Colonic mucosa (tissue), 4 donors: ENCODE results near the gene CLCN5. TPM values are rescaled to one million over a fixed set of nuclear protein-coding genes. Genes with fewer than 3 reads are reported as not detected.

ENCODE experiments used
- DNase-seq: peaks from one replicate; pipeline ENCODE4 v3.0.0-alpha.2; 2020
- H3K27ac ChIP-seq: fragments of 200-600 bp; one replicate; pipeline ENCODE4 v1.8.0; 2021
- H3K27me3 ChIP-seq: fragments of 200-600 bp; one replicate; pipeline ENCODE4 v1.8.0; 2021
- H3K36me3 ChIP-seq: fragments of 200-600 bp; one replicate; pipeline ENCODE4 v1.8.0; 2021
- H3K4me1 ChIP-seq: fragments of 200-600 bp; one replicate; pipeline ENCODE4 v1.8.0; 2021; ENCODE audit warnings: mild to moderate bottlenecking
- H3K4me3 ChIP-seq: fragments of 200-600 bp; one replicate; pipeline ENCODE4 v1.8.0; 2021
- H3K9ac ChIP-seq, 2 donors: one replicate each; pipeline ENCODE4 v1.7.0; 2013; ENCODE audit warnings: control low read depth in 2 of 2, low read depth in 2 of 2, low read length in 2 of 2
- H3K9me3 ChIP-seq: fragments of 200-600 bp; one replicate; pipeline ENCODE4 v1.8.0; 2021
- intact Hi-C: fragments of 100-400 bp; cut with DNase I; formaldehyde crosslinking; loops from one replicate; pipeline ENCODE4 v1.14.1; 2022
- total RNA-seq, 2 donors: library from RNA; stranded (reverse); fragmentation: NEBNext Ultra II Directional in 1 of 2; extraction: Animal tissue kit (Norgen Biotek cat#: 25700) in 1 of 2; gene quantifications; one replicate each; pipeline ENCODE4 v1.2.1, GENCODE V29; 2021
- TF ChIP-seq, protein P1 (sequence below): fragments of 200-600 bp; IDR thresholded peaks from one replicate; pipeline ENCODE4 v1.8.0; 2022; ENCODE audit warnings: antibody characterized with exemption, mild to moderate bottlenecking
- donor health status: healthy.
- donor health status: DM: no; HTN: no; CAD: no.
- donor health status: DM: no; HTN: no; CAD: no.

CLCN5 gene
- total RNA-seq, 2 donors from 2014 or later: 9.7 to 10.0 TPM

DNA sequence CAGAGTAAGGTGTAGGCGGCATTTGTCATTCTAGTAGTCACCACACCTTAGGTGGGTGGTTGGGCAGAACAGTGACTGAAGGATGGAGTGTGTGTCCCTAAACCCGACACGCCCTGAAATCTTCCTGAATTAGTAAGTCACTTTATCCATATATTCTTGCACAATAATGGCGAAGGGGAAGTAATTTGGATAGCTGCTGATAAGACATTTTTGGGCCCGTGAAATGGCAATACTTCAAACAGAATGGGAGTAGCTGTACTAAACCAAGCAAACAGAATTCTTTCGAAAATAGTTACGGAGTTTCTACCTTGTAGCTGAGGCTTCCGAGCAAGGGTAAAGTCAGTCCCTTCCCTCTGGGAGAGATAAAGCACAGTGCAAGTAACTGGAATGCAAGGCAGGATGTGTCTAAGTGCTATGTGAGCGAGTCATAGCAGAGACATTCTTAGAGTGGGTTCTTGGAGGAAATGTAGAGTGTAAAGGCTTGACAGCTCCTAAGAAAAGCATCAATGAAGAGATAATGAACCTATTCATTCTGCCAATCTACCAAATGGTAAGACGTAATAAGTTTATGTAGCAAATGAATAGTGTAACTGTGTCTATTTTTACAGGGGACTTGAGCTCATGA, 72.8 kb downstream of the CLCN5 start:
- H3K36me3 ChIP-seq: no peaks in the 10 kb centered on the region
- intact Hi-C loops: no loop called here
- no peaks in the 10 kb centered on the region for H3K27me3 ChIP-seq
- TF ChIP-seq, protein P1, sequence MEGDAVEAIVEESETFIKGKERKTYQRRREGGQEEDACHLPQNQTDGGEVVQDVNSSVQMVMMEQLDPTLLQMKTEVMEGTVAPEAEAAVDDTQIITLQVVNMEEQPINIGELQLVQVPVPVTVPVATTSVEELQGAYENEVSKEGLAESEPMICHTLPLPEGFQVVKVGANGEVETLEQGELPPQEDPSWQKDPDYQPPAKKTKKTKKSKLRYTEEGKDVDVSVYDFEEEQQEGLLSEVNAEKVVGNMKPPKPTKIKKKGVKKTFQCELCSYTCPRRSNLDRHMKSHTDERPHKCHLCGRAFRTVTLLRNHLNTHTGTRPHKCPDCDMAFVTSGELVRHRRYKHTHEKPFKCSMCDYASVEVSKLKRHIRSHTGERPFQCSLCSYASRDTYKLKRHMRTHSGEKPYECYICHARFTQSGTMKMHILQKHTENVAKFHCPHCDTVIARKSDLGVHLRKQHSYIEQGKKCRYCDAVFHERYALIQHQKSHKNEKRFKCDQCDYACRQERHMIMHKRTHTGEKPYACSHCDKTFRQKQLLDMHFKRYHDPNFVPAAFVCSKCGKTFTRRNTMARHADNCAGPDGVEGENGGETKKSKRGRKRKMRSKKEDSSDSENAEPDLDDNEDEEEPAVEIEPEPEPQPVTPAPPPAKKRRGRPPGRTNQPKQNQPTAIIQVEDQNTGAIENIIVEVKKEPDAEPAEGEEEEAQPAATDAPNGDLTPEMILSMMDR: no peak
- no peaks in the 10 kb centered on the region for H3K9me3 ChIP-seq
- H3K27ac ChIP-seq: no peak overlapping the region
- no peaks in the 10 kb centered on the region for H3K4me1 ChIP-seq
- no peak for DNase-seq
- no peak overlapping the region for H3K9ac ChIP-seq
- no peak overlapping the region for H3K4me3 ChIP-seq

DNA sequence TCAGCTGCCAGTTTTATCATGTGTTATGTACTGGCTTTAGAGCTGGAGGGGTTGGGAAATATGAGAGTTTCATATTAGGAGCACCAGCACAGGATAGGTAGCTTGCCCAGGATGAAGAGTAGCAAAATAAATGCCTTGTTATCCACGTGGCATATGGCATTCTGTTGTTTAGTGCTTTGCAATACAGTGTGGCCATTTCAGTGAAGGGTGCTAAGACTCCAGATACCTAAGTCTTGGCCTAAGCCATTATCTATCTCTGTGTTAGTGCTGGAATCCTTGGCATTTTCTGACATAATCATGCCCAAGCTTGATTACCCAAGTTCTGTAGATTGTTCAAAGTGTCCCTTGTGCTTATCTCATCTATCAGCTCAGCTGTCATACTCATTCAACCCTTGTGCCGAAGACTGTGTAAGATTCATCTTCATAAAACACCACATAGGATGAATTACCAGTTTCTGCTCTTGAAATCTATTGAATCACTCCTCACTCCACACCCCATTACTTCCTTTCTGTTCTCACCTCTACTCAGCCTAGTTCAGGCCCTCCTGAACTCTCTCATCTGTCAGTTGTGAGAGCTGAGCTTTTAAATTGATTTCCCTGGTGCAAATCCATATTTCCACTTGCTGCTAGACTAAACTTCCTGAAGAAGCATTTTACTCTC, 73.5 kb downstream of the CLCN5 start:
- Histone ChIP-seq H3K27me3 (no peaks in the 10 kb centered on the region), H3K36me3 (no peaks in the 10 kb centered on the region), H3K9ac (no peak overlapping the region), H3K9me3 (no peaks in the 10 kb centered on the region), H3K4me1 (no peaks in the 10 kb centered on the region), H3K27ac (no peak overlapping the region), H3K4me3 (no peak overlapping the region)
- TF ChIP-seq, protein P1: no peak
- DNase-seq: no peak
- intact Hi-C loops: no loop called here

DNA sequence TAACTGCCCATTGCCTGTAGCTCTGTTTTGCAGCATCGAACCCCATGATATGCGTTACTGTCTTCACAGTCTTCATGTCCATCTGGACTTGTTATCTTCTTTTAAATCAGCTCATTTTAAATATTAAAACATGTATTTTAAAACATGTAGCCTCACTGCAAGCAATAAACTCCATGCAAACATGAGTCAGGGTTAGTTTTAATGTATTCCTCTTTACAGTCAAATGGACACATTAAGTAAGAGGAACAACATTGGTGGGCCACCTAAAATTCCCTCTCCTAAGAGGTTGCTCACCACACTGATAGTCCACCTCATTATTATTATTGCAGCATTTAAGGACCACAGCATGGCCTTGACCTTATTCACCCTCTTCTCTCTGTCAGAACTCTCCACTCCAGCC, 74.1 kb downstream of the CLCN5 start:
- no peak for DNase-seq
- H3K36me3 ChIP-seq: no peaks in the 10 kb centered on the region
- H3K4me3 ChIP-seq: no peak overlapping the region
- no peaks in the 10 kb centered on the region for H3K27me3 ChIP-seq
- no peaks in the 10 kb centered on the region for H3K4me1 ChIP-seq
- intact Hi-C loops: no loop called here
- no peaks in the 10 kb centered on the region for H3K9me3 ChIP-seq
- TF ChIP-seq, protein P1: no peak
- no peak overlapping the region for H3K9ac ChIP-seq
- H3K27ac ChIP-seq: no peak overlapping the region

DNA sequence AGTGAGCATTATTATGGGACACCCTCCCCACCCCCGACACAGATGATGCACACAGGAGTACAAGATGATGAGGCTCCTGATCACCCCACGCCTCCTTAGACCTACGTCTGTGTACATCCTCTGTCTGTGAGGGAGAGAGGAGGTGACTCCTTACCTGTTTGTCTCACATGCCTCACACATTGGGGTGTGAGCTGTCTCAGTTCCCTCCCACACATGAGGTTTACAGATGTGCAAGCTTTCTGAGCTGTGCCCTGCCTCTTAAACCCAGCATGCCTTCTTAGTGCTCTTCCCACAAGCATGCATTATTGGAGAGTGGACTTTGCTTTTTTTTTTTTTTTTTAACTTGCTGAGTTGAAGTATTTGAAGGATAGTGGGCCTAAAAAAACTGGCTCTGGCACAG, 76.7 kb downstream of the CLCN5 start:
- DNase-seq: no peak
- no peaks in the 10 kb centered on the region for H3K9me3 ChIP-seq
- H3K27ac ChIP-seq: no peak overlapping the region
- no peaks in the 10 kb centered on the region for H3K27me3 ChIP-seq
- no peaks in the 10 kb centered on the region for H3K4me1 ChIP-seq
- TF ChIP-seq, protein P1: no peak
- H3K4me3 ChIP-seq: no peak overlapping the region
- H3K36me3 ChIP-seq: no peaks in the 10 kb centered on the region
- intact Hi-C loops: no loop called here
- H3K9ac ChIP-seq: no peak overlapping the region

DNA sequence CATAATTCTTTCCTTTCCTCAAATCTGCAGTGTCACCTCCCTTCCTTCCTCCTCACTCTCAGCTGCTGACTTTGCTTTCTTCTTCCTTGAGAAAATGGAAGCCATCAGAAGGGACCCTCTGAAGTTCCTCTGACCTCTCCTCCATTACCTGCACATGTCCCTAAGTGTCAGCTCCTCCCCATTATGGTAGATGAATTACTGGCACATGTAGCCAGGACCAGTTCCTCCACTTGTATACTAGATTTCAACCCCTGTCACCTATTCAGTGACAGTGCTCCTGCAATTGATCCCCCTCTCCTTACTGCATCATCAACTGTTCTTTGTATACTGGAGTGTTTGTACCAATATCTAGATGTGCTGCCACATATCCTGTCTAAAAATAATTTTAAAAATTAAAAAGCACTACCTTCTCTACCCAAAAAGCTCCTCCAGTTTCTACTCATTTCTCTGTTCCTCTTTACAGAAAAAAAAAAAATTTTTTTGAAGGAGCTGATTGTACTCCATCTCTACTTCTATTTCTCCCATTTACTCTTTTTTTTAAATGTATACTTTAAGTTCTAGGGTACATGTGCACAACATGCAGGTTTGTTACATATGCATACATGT, 78.6 kb downstream of the CLCN5 start:
- Histone ChIP-seq H3K9ac (no peak overlapping the region), H3K36me3 (no peaks in the 10 kb centered on the region), H3K27me3 (no peaks in the 10 kb centered on the region), H3K4me1 (no peaks in the 10 kb centered on the region), H3K9me3 (no peaks in the 10 kb centered on the region), H3K4me3 (no peak overlapping the region), H3K27ac (no peak overlapping the region)
- DNase-seq: no peak
- TF ChIP-seq, protein P1: no peak
- intact Hi-C loops: no loop called here
